HEK293 (cell line): ENCODE results near the gene GPR17.

Source experiments
- CTCF ChIP-seq: fragments of 450-650 bp; formaldehyde crosslinking; IDR thresholded peaks from 2 replicates; pipeline ENCODE4 v1.5.1; 2016; ENCODE audit warnings: missing biosample characterization, missing genetic modification characterization
- ZNF350 ChIP-seq: fragments of 450-650 bp; formaldehyde crosslinking; IDR thresholded peaks from 2 replicates; pipeline ENCODE4 v1.5.0; 2017; ENCODE audit warnings: missing biosample characterization, mild to moderate bottlenecking, missing genetic modification characterization
- ZNF423 ChIP-seq: fragments of 450-650 bp; formaldehyde crosslinking; IDR thresholded peaks from 2 replicates; pipeline ENCODE4 v1.5.1; 2016; ENCODE audit warnings: missing biosample characterization, missing genetic modification characterization
- ZNF473 ChIP-seq: fragments of 450-650 bp; formaldehyde crosslinking; IDR thresholded peaks from 2 replicates; pipeline ENCODE4 v1.5.1; 2017; ENCODE audit warnings: missing biosample characterization, missing genetic modification characterization
- ZNF785 ChIP-seq: fragments of 450-650 bp; formaldehyde crosslinking; IDR thresholded peaks from 2 replicates; pipeline ENCODE4 v1.5.1; 2016; ENCODE audit warnings: missing biosample characterization, missing genetic modification characterization

GRCh38 chr2:127664895-127665225 is 18.9 kb downstream of the GPR17 start:
- TF ChIP-seq ZNF350 (no peak), CTCF (tag by site-specific recombination) (no peak), ZNF473 (tag by site-specific recombination) (no peak), ZNF423 (no peak), ZNF785 (tag by site-specific recombination) (no peak)
